Esophagus squamous epithelium (tissue), 4 donors: ENCODE measurements around the gene AP4M1.

ENCODE experiments used
- CTCF ChIP-seq, 6 experiments: fragments of 450-650 bp in 4 of 6; fragments of 200-600 bp in 2 of 6; sonication (generic) in 2 of 6; IDR thresholded peaks; one replicate each; pipeline ENCODE4 v1.5.1; 2016 to 2019; ENCODE audit warnings: antibody characterized with exemption in 6 of 6, mild to moderate bottlenecking in 4 of 6, moderate library complexity in 4 of 6
- POLR2A ChIP-seq, 4 donors: fragments of 450-650 bp; IDR thresholded peaks; one replicate each; pipeline ENCODE4 v1.6.1; 2017; ENCODE audit warnings: antibody characterized with exemption in 4 of 4, mild to moderate bottlenecking in 4 of 4, moderate library complexity in 3 of 4

GRCh38 chr7:100157069-100157333 lies 55.6 kb downstream of the AP4M1 start:
- no peak for TF ChIP-seq CTCF (IDR thresholded peaks at IDR 0.05)
- TF ChIP-seq POLR2A (IDR thresholded peaks at IDR 0.05): no peak
